HepG2 (cell line): ENCODE results near the gene TANGO6. TPM values are rescaled to one million over a fixed set of nuclear protein-coding genes. Genes with fewer than 3 reads are reported as not detected.
A peak's percentile ranks its signal among the peaks of the same experiment; 100 is the strongest.

Source experiments
- FOXJ3 ChIP-seq: sonication (generic); formaldehyde crosslinking; IDR thresholded peaks from 2 replicates; pipeline ENCODE4 v1.4.0; 2020; ENCODE audit warnings: missing genetic modification reagents, mild to moderate bottlenecking, borderline replicate concordance
- HDAC1 ChIP-seq: sonication (generic); formaldehyde crosslinking; IDR thresholded peaks from 2 replicates; pipeline ENCODE4 v1.5.1; 2020; ENCODE audit warnings: mild to moderate bottlenecking, missing genetic modification reagents
- MED8 ChIP-seq: sonication (generic); formaldehyde crosslinking; IDR thresholded peaks from 2 replicates; pipeline ENCODE4 v1.8.1; 2023; ENCODE audit warnings: mild to moderate bottlenecking, missing genetic modification reagents; ENCODE audit not compliant: insufficient replicate concordance
- MXD4 ChIP-seq: IDR thresholded peaks from 2 replicates; pipeline ENCODE4 v1.6.1; 2016; ENCODE audit warnings: mild to moderate bottlenecking, missing biosample characterization, missing genetic modification reagents
- PITX1 ChIP-seq: sonication (generic); formaldehyde crosslinking; IDR thresholded peaks from 2 replicates; pipeline ENCODE4 v1.5.1; 2020; ENCODE audit warnings: mild to moderate bottlenecking, missing genetic modification reagents
- PRMT3 ChIP-seq: sonication (generic); formaldehyde crosslinking; IDR thresholded peaks from 2 replicates; pipeline ENCODE4 v1.8.1; 2022; ENCODE audit warnings: low read depth, mild to moderate bottlenecking, moderate library complexity, missing genetic modification reagents, borderline replicate concordance
- SRF ChIP-seq: IDR thresholded peaks from 2 replicates; pipeline ENCODE4 v1.6.1; 2011; ENCODE audit warnings: mild to moderate bottlenecking, low read depth, low read length, moderate library complexity
- XRCC5 ChIP-seq: fragments of 200-400 bp; formaldehyde crosslinking; optimal IDR thresholded peaks from 2 replicates; pipeline ENCODE3; 2017; ENCODE audit warnings: mild to moderate bottlenecking, low read length
- ZNF124 ChIP-seq: sonication (generic); formaldehyde crosslinking; IDR thresholded peaks from 2 replicates; pipeline ENCODE4 v1.4.0; 2020; ENCODE audit warnings: missing genetic modification reagents
- ZNF678 ChIP-seq: sonication (generic); formaldehyde crosslinking; IDR thresholded peaks from 2 replicates; pipeline ENCODE4 v1.4.0; 2020; ENCODE audit warnings: mild to moderate bottlenecking, missing genetic modification reagents
- polyA plus RNA-seq, 8 experiments: library from polyadenylated mRNA; depleted of rRNA in 3 of 8; stranded (reverse) in 7 of 8; unstranded in 1 of 8; fragments of >200 nt; fragmentation: Illumina TruSeq in 4 of 8; extraction: Trizol in 4 of 8; gene quantifications; 2 replicates each; pipeline versions ENCODE4 v1.2.1 to v1.2.3, GENCODE V29; 2011 to 2016; ENCODE audit warnings: low read depth in 4 of 8, missing spikeins in 1 of 8, mixed read lengths in 1 of 8; ENCODE audit not compliant: insufficient read depth in 1 of 8
- total RNA-seq, 5 experiments: library from RNA; depleted of rRNA; stranded (reverse); fragments of >200 nt; fragmentation: Illumina TruSeq; extraction: Trizol; gene quantifications; 2 replicates each; pipeline ENCODE4 v1.2.3, GENCODE V29; 2016; ENCODE audit warnings: low read depth in 1 of 5
- TF ChIP-seq, protein P1 (sequence below): sonication (generic); formaldehyde crosslinking; conservative IDR thresholded peaks from 2 replicates; pipeline ENCODE4 v1.4.0; 2020; ENCODE audit warnings: missing genetic modification reagents
- TF ChIP-seq, protein P2 (sequence below): sonication (generic); formaldehyde crosslinking; conservative IDR thresholded peaks from 2 replicates; pipeline ENCODE4 v1.4.0; 2020; ENCODE audit warnings: missing genetic modification reagents
- TF ChIP-seq, protein P3 (sequence below): sonication (generic); formaldehyde crosslinking; IDR thresholded peaks from 2 replicates; pipeline ENCODE4 v1.5.1; 2020; ENCODE audit warnings: mild to moderate bottlenecking, missing genetic modification reagents, moderate library complexity
- TF ChIP-seq, protein P4 (sequence below), 2 experiments: sonication (generic) in 1 of 2; formaldehyde crosslinking in 1 of 2; IDR thresholded peaks; 2 replicates each; pipeline versions ENCODE4 v1.4.0 to v1.6.1; 2018 to 2020; ENCODE audit warnings: missing genetic modification reagents in 2 of 2, borderline replicate concordance in 1 of 2, low read depth in 1 of 2, mild to moderate bottlenecking in 1 of 2, missing biosample characterization in 1 of 2
- TF ChIP-seq, protein P5 (sequence below): sonication (generic); formaldehyde crosslinking; IDR thresholded peaks from 2 replicates; pipeline ENCODE4 v1.4.0; 2020; ENCODE audit warnings: missing genetic modification reagents

The TANGO6 gene
- total and polyA plus RNA-seq, 2 of the 13 experiments (the other 11 are each of a cell fraction or from before 2014, with no cell fraction given), result 7.2 to 13.3 TPM

DNA sequence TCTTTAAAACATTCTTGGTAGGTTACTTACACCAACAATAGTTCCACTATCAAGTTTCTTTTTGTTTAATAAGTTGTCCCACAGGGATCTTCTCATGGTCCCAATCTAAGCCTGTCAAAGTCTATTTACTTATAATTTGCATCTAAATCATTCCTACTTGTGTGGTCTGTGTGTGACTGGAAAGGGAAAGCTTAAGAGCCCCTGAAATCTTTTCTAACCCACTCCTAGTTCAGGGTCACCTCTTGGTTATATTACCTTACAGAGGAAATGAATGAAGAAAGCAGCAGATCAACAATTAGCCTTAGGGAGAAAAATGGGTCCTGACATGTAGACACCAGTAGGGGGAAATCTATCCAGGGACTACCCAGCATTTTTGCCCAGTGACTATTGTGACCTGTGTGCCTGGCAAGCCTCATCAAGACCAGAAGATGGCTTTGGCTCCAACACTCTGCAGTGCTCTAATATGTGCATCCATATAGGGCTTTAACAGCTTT, 151.7 kb downstream of the TANGO6 start (continued):
- TF ChIP-seq MXD4 (CRISPR knock-in tag), result no peak
- TF ChIP-seq, protein P1, sequence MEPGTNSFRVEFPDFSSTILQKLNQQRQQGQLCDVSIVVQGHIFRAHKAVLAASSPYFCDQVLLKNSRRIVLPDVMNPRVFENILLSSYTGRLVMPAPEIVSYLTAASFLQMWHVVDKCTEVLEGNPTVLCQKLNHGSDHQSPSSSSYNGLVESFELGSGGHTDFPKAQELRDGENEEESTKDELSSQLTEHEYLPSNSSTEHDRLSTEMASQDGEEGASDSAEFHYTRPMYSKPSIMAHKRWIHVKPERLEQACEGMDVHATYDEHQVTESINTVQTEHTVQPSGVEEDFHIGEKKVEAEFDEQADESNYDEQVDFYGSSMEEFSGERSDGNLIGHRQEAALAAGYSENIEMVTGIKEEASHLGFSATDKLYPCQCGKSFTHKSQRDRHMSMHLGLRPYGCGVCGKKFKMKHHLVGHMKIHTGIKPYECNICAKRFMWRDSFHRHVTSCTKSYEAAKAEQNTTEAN (CRISPR knock-in tag), result 0 out of 2 replicates have a peak, but pooled peaks have one; percentile 25
- TF ChIP-seq SRF, result no peak
- TF ChIP-seq, protein P2, sequence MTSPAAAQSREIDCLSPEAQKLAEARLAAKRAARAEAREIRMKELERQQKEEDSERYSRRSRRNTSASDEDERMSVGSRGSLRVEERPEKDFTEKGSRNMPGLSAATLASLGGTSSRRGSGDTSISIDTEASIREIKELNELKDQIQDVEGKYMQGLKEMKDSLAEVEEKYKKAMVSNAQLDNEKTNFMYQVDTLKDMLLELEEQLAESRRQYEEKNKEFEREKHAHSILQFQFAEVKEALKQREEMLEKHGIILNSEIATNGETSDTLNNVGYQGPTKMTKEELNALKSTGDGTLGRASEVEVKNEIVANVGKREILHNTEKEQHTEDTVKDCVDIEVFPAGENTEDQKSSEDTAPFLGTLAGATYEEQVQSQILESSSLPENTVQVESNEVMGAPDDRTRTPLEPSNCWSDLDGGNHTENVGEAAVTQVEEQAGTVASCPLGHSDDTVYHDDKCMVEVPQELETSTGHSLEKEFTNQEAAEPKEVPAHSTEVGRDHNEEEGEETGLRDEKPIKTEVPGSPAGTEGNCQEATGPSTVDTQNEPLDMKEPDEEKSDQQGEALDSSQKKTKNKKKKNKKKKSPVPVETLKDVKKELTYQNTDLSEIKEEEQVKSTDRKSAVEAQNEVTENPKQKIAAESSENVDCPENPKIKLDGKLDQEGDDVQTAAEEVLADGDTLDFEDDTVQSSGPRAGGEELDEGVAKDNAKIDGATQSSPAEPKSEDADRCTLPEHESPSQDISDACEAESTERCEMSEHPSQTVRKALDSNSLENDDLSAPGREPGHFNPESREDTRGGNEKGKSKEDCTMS (CRISPR knock-in tag), result no peak
- peak; percentile 43 for TF ChIP-seq XRCC5
- no peak for TF ChIP-seq ZNF678 (CRISPR knock-in tag)
- TF ChIP-seq FOXJ3 (CRISPR knock-in tag), result no peak
- TF ChIP-seq, protein P3, sequence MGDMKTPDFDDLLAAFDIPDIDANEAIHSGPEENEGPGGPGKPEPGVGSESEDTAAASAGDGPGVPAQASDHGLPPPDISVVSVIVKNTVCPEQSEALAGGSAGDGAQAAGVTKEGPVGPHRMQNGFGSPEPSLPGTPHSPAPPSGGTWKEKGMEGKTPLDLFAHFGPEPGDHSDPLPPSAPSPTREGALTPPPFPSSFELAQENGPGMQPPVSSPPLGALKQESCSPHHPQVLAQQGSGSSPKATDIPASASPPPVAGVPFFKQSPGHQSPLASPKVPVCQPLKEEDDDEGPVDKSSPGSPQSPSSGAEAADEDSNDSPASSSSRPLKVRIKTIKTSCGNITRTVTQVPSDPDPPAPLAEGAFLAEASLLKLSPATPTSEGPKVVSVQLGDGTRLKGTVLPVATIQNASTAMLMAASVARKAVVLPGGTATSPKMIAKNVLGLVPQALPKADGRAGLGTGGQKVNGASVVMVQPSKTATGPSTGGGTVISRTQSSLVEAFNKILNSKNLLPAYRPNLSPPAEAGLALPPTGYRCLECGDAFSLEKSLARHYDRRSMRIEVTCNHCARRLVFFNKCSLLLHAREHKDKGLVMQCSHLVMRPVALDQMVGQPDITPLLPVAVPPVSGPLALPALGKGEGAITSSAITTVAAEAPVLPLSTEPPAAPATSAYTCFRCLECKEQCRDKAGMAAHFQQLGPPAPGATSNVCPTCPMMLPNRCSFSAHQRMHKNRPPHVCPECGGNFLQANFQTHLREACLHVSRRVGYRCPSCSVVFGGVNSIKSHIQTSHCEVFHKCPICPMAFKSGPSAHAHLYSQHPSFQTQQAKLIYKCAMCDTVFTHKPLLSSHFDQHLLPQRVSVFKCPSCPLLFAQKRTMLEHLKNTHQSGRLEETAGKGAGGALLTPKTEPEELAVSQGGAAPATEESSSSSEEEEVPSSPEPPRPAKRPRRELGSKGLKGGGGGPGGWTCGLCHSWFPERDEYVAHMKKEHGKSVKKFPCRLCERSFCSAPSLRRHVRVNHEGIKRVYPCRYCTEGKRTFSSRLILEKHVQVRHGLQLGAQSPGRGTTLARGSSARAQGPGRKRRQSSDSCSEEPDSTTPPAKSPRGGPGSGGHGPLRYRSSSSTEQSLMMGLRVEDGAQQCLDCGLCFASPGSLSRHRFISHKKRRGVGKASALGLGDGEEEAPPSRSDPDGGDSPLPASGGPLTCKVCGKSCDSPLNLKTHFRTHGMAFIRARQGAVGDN (CRISPR knock-in tag), result no peak
- no peak for TF ChIP-seq ZNF124 (CRISPR knock-in tag)
- TF ChIP-seq, protein P4, sequence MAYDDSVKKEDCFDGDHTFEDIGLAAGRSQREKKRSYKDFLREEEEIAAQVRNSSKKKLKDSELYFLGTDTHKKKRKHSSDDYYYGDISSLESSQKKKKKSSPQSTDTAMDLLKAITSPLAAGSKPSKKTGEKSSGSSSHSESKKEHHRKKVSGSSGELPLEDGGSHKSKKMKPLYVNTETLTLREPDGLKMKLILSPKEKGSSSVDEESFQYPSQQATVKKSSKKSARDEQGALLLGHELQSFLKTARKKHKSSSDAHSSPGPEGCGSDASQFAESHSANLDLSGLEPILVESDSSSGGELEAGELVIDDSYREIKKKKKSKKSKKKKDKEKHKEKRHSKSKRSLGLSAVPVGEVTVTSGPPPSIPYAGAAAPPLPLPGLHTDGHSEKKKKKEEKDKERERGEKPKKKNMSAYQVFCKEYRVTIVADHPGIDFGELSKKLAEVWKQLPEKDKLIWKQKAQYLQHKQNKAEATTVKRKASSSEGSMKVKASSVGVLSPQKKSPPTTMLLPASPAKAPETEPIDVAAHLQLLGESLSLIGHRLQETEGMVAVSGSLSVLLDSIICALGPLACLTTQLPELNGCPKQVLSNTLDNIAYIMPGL (CRISPR knock-in tag; IDR thresholded peaks at IDR 0.05; ENCODE audit: borderline replicate concordance in 1 of 2, low read depth in 1 of 2), result peak in 1 of 2 experiments; percentile 32; a peak in 1 of 4 replicates
- no peak for TF ChIP-seq PRMT3
- no peak for TF ChIP-seq HDAC1
- no peak for TF ChIP-seq PITX1
- TF ChIP-seq, protein P5, sequence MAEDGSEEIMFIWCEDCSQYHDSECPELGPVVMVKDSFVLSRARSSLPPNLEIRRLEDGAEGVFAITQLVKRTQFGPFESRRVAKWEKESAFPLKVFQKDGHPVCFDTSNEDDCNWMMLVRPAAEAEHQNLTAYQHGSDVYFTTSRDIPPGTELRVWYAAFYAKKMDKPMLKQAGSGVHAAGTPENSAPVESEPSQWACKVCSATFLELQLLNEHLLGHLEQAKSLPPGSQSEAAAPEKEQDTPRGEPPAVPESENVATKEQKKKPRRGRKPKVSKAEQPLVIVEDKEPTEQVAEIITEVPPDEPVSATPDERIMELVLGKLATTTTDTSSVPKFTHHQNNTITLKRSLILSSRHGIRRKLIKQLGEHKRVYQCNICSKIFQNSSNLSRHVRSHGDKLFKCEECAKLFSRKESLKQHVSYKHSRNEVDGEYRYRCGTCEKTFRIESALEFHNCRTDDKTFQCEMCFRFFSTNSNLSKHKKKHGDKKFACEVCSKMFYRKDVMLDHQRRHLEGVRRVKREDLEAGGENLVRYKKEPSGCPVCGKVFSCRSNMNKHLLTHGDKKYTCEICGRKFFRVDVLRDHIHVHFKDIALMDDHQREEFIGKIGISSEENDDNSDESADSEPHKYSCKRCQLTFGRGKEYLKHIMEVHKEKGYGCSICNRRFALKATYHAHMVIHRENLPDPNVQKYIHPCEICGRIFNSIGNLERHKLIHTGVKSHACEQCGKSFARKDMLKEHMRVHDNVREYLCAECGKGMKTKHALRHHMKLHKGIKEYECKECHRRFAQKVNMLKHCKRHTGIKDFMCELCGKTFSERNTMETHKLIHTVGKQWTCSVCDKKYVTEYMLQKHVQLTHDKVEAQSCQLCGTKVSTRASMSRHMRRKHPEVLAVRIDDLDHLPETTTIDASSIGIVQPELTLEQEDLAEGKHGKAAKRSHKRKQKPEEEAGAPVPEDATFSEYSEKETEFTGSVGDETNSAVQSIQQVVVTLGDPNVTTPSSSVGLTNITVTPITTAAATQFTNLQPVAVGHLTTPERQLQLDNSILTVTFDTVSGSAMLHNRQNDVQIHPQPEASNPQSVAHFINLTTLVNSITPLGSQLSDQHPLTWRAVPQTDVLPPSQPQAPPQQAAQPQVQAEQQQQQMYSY (CRISPR knock-in tag), result no peak
- no peak for TF ChIP-seq MED8 (CRISPR knock-in tag)
